ENCODE data around the gene KIR2DL1.
"Not testable (repeated sequence)": the region's sequence is repeated elsewhere in the genome, so short reads cannot be mapped to it uniquely, and the experiment has no call there.

KIR2DL1 gene

DNA sequence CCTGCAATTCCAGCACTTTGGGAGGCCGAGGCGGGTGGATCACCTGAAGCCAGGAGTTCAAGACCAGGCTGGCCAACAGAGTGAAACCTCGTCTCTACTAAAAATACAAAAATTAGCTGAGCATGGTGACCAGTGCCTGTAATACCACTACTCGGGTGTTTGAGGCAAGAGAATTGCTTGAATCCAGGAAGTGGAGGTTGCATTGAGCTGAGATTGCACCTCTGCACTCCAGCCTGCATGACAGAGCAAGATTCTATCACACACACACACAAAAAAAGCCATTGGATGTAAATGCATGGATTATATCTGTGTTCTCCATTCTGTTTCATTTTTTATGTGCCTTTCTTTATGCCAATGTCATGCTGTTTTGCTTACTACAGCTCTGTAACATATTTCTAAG, 54.8 kb downstream of the KIR2DL1 start:
- not testable (repeated sequence) for DNase-seq

DNA sequence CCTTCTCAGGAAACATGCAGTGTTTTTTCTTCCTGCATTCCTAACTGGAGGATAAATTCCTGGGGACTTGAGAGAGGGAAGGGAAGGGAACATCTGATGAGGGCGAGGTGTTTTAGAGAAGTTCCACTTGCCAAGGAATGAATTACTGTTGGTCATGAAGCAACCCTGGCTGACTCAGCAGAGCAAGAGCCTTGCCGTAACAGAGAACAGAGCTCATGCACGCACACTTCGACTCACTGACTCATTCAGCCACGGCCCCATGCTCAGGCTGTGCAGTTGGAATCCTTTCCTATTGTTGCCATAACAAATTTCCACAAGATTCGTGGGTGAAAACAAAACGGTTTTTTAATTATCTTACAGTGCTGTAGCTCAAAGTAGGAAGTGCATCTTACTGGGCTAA, 55.7 kb downstream of the KIR2DL1 start:
- not testable (repeated sequence) for DNase-seq

GRCh38 chr19:54828064-54828463, 58.5 kb downstream of the KIR2DL1 start:
- DNase-seq: not testable (repeated sequence)

DNA sequence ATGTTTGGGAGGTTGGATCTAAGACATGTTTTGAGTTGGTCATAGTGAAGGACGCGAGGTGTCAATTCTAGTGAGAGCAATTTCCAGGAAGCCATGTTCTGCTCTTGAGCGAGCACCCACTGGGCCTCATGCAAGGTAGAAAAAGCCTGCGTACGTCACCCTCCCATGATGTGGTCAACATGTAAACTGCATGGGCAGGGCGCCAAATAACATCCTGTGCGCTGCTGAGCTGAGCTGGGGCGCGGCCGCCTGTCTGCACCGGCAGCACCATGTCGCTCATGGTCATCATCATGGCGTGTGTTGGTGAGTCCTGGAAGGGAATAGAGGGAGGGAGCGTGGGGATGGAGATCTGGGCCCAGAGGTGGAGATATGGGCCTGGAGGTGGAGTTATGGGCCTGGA, 62.9 kb downstream of the KIR2DL1 start, which contains the start of gene KIR2DS4:
Gene KIR2DS4, plus strand, starts transcription at position 181 of the 400 bp plus-strand sequence.
- not testable (repeated sequence) for DNase-seq
